Measurements from ENCODE around the gene ELFN2. TPM values are rescaled to one million over a fixed set of nuclear protein-coding genes. Genes with fewer than 3 reads are reported as not detected.

ELFN2 gene
- total RNA-seq, 1 experiment from 2014 or later = 10.0 TPM

DNA sequence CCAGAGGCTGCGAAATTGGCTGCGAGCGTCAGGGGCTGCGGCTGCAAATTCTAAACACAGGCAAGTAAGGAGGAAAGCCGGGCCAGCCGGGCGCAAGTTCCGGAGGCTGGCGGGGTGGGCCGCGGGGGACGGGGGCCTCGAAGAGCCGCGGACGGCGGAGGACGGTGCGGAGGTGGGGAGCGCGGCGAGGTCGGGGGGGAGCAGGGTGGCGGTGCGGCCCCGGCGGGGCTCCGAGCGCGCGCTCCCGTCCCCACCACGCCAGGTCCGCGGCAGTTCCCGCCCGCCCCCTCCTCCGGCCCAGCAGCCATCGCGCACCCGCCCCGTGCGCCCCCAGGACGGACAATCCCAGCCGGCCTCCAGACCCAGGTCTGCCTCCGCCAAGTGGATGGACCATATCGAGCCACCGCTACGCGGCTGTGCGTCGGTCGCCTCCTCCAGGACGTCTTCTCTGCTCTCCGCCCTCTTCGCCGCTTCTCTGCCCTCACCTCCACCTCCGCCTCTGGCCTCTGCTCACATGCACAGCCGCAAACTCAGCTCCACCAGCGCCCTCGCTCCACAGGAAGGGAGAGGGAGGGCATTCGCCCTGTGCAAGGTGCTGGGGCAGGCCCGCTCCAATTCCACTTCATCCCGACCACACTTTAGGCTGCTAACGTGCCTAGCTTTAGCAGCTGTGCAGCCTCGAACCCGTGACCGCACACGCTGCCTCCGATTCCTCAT, 7.2 kb downstream of the ELFN2 start:
- no peaks in the 10 kb centered on the region for H3K36me3 ChIP-seq (ENCODE audit: low read depth, low read length)
- no peak for TF ChIP-seq EZH2 (IDR thresholded peaks at IDR 0.05; ENCODE audit: low read length, unreplicated experiment)
- TF ChIP-seq EZH2phosphoT487 (IDR thresholded peaks at IDR 0.05; ENCODE audit: borderline replicate concordance, low read length) = no peak
- TF ChIP-seq, protein P1, sequence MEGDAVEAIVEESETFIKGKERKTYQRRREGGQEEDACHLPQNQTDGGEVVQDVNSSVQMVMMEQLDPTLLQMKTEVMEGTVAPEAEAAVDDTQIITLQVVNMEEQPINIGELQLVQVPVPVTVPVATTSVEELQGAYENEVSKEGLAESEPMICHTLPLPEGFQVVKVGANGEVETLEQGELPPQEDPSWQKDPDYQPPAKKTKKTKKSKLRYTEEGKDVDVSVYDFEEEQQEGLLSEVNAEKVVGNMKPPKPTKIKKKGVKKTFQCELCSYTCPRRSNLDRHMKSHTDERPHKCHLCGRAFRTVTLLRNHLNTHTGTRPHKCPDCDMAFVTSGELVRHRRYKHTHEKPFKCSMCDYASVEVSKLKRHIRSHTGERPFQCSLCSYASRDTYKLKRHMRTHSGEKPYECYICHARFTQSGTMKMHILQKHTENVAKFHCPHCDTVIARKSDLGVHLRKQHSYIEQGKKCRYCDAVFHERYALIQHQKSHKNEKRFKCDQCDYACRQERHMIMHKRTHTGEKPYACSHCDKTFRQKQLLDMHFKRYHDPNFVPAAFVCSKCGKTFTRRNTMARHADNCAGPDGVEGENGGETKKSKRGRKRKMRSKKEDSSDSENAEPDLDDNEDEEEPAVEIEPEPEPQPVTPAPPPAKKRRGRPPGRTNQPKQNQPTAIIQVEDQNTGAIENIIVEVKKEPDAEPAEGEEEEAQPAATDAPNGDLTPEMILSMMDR (conservative IDR thresholded peaks at IDR 0.05; ENCODE audit: low read depth, low read length) = no peak
- DNase-seq (peak; percentile 53), ATAC-seq (peak; percentile 73)
- no peaks in the 10 kb centered on the region for H3F3A ChIP-seq (ENCODE audit: low read length, unreplicated experiment)
- no peaks in the 10 kb centered on the region for H3K9me3 ChIP-seq (ENCODE audit: low read length)
- POLR2A ChIA-PET (ENCODE audit: unreplicated experiment) = no interaction called here
- CTCF ChIA-PET = no interaction called here
- no peaks in the 10 kb centered on the region for H3K9me2 ChIP-seq (replicated peaks; ENCODE audit: low read length)
- peak overlapping the region; percentile 42 for H3K27ac ChIP-seq (ENCODE audit: low read length)
- peaks cover 95% of the 10 kb centered on the region for H3K79me2 ChIP-seq (ENCODE audit: low read length)
- H2AFZ ChIP-seq (ENCODE audit: low read length) = peak overlapping the region; percentile 75
- no peaks in the 10 kb centered on the region for H4K20me1 ChIP-seq (ENCODE audit: low read length)
- no TSS peak for BruUV-seq (replicated peaks)
- H3K4me3 ChIP-seq (ENCODE audit: low read length) = peak overlapping the region; percentile 82
- H3K9ac ChIP-seq (ENCODE audit: low read length) = peak overlapping the region; percentile 59
- H3K4me2 ChIP-seq (ENCODE audit: low read length) = peak overlapping the region; percentile 99
- no peaks in the 10 kb centered on the region for H3K27me3 ChIP-seq (ENCODE audit: low read length)
- H3K4me1 ChIP-seq (ENCODE audit: insufficient read depth, low read length) = peaks cover 27% of the 10 kb centered on the region
- intact Hi-C loops (cut with micrococcal nuclease) = no loop called here

DNA sequence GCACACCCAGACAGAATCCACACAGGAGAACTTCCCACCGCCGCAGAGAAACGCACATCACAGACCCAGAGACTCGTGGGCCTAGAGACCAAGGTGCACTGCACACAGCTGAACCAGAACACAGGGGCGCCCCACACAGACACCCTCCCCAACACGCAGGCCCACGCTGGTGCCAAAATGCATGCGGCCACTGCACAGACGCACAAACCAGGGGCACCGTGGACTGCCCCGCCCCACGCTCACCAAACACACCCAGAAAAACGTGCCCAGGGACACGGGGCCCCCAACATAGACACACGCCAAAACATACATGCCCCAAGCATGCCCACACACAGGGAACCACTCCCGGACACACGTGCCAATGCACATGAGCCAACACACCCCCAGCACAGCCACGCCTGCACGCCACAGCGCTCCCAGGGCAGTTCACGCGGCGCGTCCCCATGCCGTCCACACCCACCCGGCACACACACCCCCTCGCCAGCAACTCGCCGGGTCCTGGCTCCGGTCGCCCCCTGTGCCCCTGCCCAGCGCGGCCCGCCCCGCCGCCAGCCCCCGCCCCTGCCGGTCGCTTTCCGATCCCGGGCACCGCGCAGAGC, 7.8 kb downstream of the ELFN2 start:
- no peaks in the 10 kb centered on the region for H3K9me3 ChIP-seq (ENCODE audit: low read length)
- peaks cover 23% of the 10 kb centered on the region for H3K4me1 ChIP-seq (ENCODE audit: insufficient read depth, low read length)
- TF ChIP-seq EZH2 (IDR thresholded peaks at IDR 0.05; ENCODE audit: low read length, unreplicated experiment) (no peak), EZH2phosphoT487 (IDR thresholded peaks at IDR 0.05; ENCODE audit: borderline replicate concordance, low read length) (no peak)
- TF ChIP-seq, protein P1 (conservative IDR thresholded peaks at IDR 0.05; ENCODE audit: low read depth, low read length) = no peak
- H4K20me1 ChIP-seq (ENCODE audit: low read length) = no peaks in the 10 kb centered on the region
- no peaks in the 10 kb centered on the region for H3K36me3 ChIP-seq (ENCODE audit: low read depth, low read length)
- no peaks in the 10 kb centered on the region for H3K9me2 ChIP-seq (replicated peaks; ENCODE audit: low read length)
- H3K27ac ChIP-seq (ENCODE audit: low read length) = peak overlapping the region; percentile 42; the same call in 1 of the 2 replicates
- DNase-seq (no peak), ATAC-seq (peak; percentile 51)
- H2AFZ ChIP-seq (ENCODE audit: low read length) = peak overlapping the region; percentile 75
- H3K27me3 ChIP-seq (ENCODE audit: low read length) = no peaks in the 10 kb centered on the region
- H3F3A ChIP-seq (ENCODE audit: low read length, unreplicated experiment) = no peaks in the 10 kb centered on the region
- peak overlapping the region; percentile 59 for H3K9ac ChIP-seq (ENCODE audit: low read length)
- H3K4me3 ChIP-seq (ENCODE audit: low read length) = peak overlapping the region; percentile 82
- peak overlapping the region; percentile 99 for H3K4me2 ChIP-seq (ENCODE audit: low read length)
- intact Hi-C loops (cut with micrococcal nuclease) = no loop called here
- ChIA-PET CTCF (no interaction called here), POLR2A (ENCODE audit: unreplicated experiment) (no interaction called here)
- no TSS peak for BruUV-seq (replicated peaks)
- H3K79me2 ChIP-seq (ENCODE audit: low read length) = peaks cover 95% of the 10 kb centered on the region
